ENCODE measurements around the gene TMPRSS4. TPM values are rescaled to one million over a fixed set of nuclear protein-coding genes. Genes with fewer than 3 reads are reported as not detected.

TMPRSS4 gene
- total RNA-seq, 1 experiment from 2014 or later = 1.5 TPM

- H3K9me2 ChIP-seq (ENCODE audit: insufficient read depth) = no peaks in the 10 kb centered on the region
- ChIA-PET RAD21 (ENCODE audit: low non-redundant PET in 1 of 2, low total read pairs in 2 of 2, uncharacterized antibody in 2 of 2, unreplicated experiment in 2 of 2) (no interaction called here), CTCF (no interaction called here), POLR2A (interaction anchor here (0.6 to 1.0 kb wide), 7 partner anchors 13 to 959 kb away, joined by 3 to 5 read pairs (median 3); no protein-coding TSS in a partner anchor)
- no peak overlapping the region for H3K4me3 ChIP-seq (replicated peaks in 1 of 2; ENCODE audit: low read depth in 1 of 2, low read length in 2 of 2)
- H3K4me1 ChIP-seq (ENCODE audit: control insufficient read depth in 1 of 2, insufficient read depth in 2 of 2, low read length in 2 of 2) = peaks cover 0 to 6% of the 10 kb centered on the region in 2 experiments; a peak in 1 of 4 replicates
- no peak overlapping the region for H3K9ac ChIP-seq (ENCODE audit: low read length)
- no peaks in the 10 kb centered on the region for H4K20me1 ChIP-seq (ENCODE audit: insufficient read depth)
- no peak overlapping the region for H2AFZ ChIP-seq (ENCODE audit: low read depth, low read length, poor library complexity, severe bottlenecking)
- intact Hi-C loops (cut with micrococcal nuclease) = no loop called here
- no peaks in the 10 kb centered on the region for H3K36me3 ChIP-seq (ENCODE audit: control insufficient read depth in 1 of 2, insufficient read depth in 2 of 2, low read length in 2 of 2)
- H3K27ac ChIP-seq (ENCODE audit: low read depth, low read length) = no peak overlapping the region
- H3K79me2 ChIP-seq (ENCODE audit: insufficient read depth, low read length) = no peaks in the 10 kb centered on the region
- ATAC-seq = peak; percentile 71
- no peaks in the 10 kb centered on the region for H3K9me3 ChIP-seq (ENCODE audit: control insufficient read depth in 1 of 2, insufficient read depth in 1 of 2, low read depth in 1 of 2, low read length in 2 of 2)
- no TSS peak for BruUV-seq (replicated peaks)
- no peak overlapping the region for H3K4me2 ChIP-seq (ENCODE audit: low read length)
- H3K27me3 ChIP-seq (ENCODE audit: insufficient read depth, low read length) = no peaks in the 10 kb centered on the region
- DNase-seq (ENCODE audit: low read depth, low spot score) = peak; percentile 71
- TF ChIP-seq SRF (IDR thresholded peaks at IDR 0.05; ENCODE audit: low read depth) (0 out of 2 replicates have a peak, but pooled peaks have one; percentile 46), ATF3 (IDR thresholded peaks at IDR 0.05) (no peak), EZH2 (IDR thresholded peaks at IDR 0.05) (no peak), FOSL1 (IDR thresholded peaks at IDR 0.05; ENCODE audit: low read depth) (peak; percentile 33; the same call in 1 of the 2 replicates), YY1 (IDR thresholded peaks at IDR 0.05; ENCODE audit: extremely low read depth, insufficient replicate concordance, low read depth, low read length) (peak; percentile 2), ZFX (IDR thresholded peaks at IDR 0.05) (no peak), MAX (IDR thresholded peaks at IDR 0.05) (peak; percentile 38; the same call in 1 of the 2 replicates), EZH2phosphoT487 (IDR thresholded peaks at IDR 0.05; ENCODE audit: borderline replicate concordance) (no peak), EGR1 (IDR thresholded peaks at IDR 0.05; ENCODE audit: low read depth) (no peak), ZNF274 (IDR thresholded peaks at IDR 0.05; ENCODE audit: low read depth, low read length) (no peak), REST (IDR thresholded peaks at IDR 0.05; ENCODE audit: low read depth) (no peak), ZBTB33 (IDR thresholded peaks at IDR 0.05; ENCODE audit: extremely low read depth, insufficient replicate concordance, low read length) (peak; percentile 68), ELF1 (IDR thresholded peaks at IDR 0.05; ENCODE audit: borderline replicate concordance, low read depth) (0 out of 2 replicates have a peak, but pooled peaks have one; percentile 35), CTCF (IDR thresholded peaks at IDR 0.05 in 2 of 3, conservative IDR thresholded peaks at IDR 0.05 in 1 of 3; ENCODE audit: borderline replicate concordance in 1 of 3, insufficient read depth in 1 of 3, low read depth in 2 of 3, low read length in 2 of 3) (no peak), SP1 (IDR thresholded peaks at IDR 0.05; ENCODE audit: low read depth) (peak; percentile 76), POLR2A (IDR thresholded peaks at IDR 0.05; ENCODE audit: borderline replicate concordance, extremely low read depth, insufficient read depth, insufficient read length) (peak; percentile 98), JUND (IDR thresholded peaks at IDR 0.05) (peak; percentile 63), CBX3 (IDR thresholded peaks at IDR 0.05; ENCODE audit: low read depth) (peak; percentile 51; the same call in 1 of the 2 replicates), CEBPB (IDR thresholded peaks at IDR 0.05; ENCODE audit: low read depth) (0 out of 2 replicates have a peak, but pooled peaks have one; percentile 29), SIN3A (IDR thresholded peaks at IDR 0.05; ENCODE audit: low read depth) (peak; percentile 95)
These were observed 49.4 kb downstream of the TMPRSS4 start for GRCh38 chr11:118126082-118126838.

Data from HCT116 (cell line).